H1 (cell line): ENCODE results near the gene TAS2R1. TPM values are rescaled to one million over a fixed set of nuclear protein-coding genes. Genes with fewer than 3 reads are reported as not detected.

Experiments
- CTCF ChIA-PET: fragments of 300-600 bp; sonication (Branson Sonifier 250); formaldehyde crosslinking; loops from one replicate; lab custom pipeline; 2021; ENCODE audit not compliant: partially characterized antibody; lab: Charles Lee
- POLR2A ChIA-PET: fragments of 300-600 bp; sonication (Branson Sonifier 250); formaldehyde crosslinking; loops from one replicate; lab custom pipeline; 2021; ENCODE audit warnings: inconsistent platforms; ENCODE audit not compliant: partially characterized antibody; lab: Charles Lee
- DNase-seq, 2 experiments: peaks; one replicate each; pipeline versions ENCODE4 v3.0.0 to v3.0.0-alpha.2; 2010 to 2022; ENCODE audit warnings: low spot score in 2 of 2, low read depth in 1 of 2, mixed read lengths in 1 of 2
- FAIRE-seq: peaks from 2 replicates; lab custom pipeline; 2011; peaks lifted over from hg19 to GRCh38; lab: Jason Lieb, UNC
- H2AFZ ChIP-seq: 2 replicates; pipeline ENCODE4 v1.8.1; 2012; ENCODE audit warnings: low read length, inconsistent platforms
- H2AK5ac ChIP-seq: 2 replicates; pipeline ENCODE4 v1.6.1; 2013; ENCODE audit warnings: low read depth, low read length
- H2BK120ac ChIP-seq: replicated peaks from 2 replicates; pipeline ENCODE3; 2013; ENCODE audit warnings: low read depth, low read length, inconsistent platforms
- H2BK12ac ChIP-seq: 2 replicates; pipeline ENCODE4 v1.6.1; 2013; ENCODE audit warnings: low read depth, low read length
- H2BK15ac ChIP-seq: 2 replicates; pipeline ENCODE4 v1.6.1; 2013; ENCODE audit warnings: low read length
- H2BK20ac ChIP-seq: 2 replicates; pipeline ENCODE4 v1.6.1; 2013; ENCODE audit warnings: low read length
- H2BK5ac ChIP-seq: 2 replicates; pipeline ENCODE4 v1.6.1; 2013; ENCODE audit warnings: low read depth, low read length
- H3K14ac ChIP-seq: 2 replicates; pipeline ENCODE4 v1.6.1; 2013; ENCODE audit warnings: inconsistent platforms; ENCODE audit not compliant: insufficient read length
- H3K18ac ChIP-seq: 2 replicates; pipeline ENCODE4 v1.6.1; 2013; ENCODE audit warnings: low read length; ENCODE audit errors: extremely low read depth
- H3K23ac ChIP-seq: 2 replicates; pipeline ENCODE4 v1.6.1; 2013; ENCODE audit warnings: inconsistent platforms; ENCODE audit not compliant: insufficient read length
- H3K23me2 ChIP-seq: 2 replicates; pipeline ENCODE4 v1.6.1; 2013; ENCODE audit warnings: low read depth, low read length
- H3K27ac ChIP-seq: 2 replicates; pipeline ENCODE4 v1.6.1; 2011; ENCODE audit warnings: low read depth, low read length, inconsistent platforms
- H3K27me3 ChIP-seq, 4 experiments: replicated peaks in 1 of 4; 1 replicate in 1 of 4; 2 replicates in 3 of 4; pipeline versions ENCODE4 v1.6.1 to v1.8.1; 2011 to 2013; ENCODE audit warnings: low read length in 3 of 4, mild to moderate bottlenecking in 3 of 4, inconsistent platforms in 2 of 4, mixed read lengths in 2 of 4, moderate library complexity in 1 of 4; ENCODE audit not compliant: control insufficient read depth in 3 of 4, insufficient read depth in 3 of 4; ENCODE audit errors: extremely low read depth in 1 of 4
- H3K36me3 ChIP-seq, 4 experiments: 2 replicates each; pipeline versions ENCODE4 v1.6.1 to v1.8.1; 2011 to 2013; ENCODE audit warnings: mild to moderate bottlenecking in 4 of 4, low read length in 3 of 4, moderate library complexity in 2 of 4, control low read depth in 1 of 4, inconsistent platforms in 1 of 4; ENCODE audit not compliant: insufficient read depth in 4 of 4, control insufficient read depth in 2 of 4
- H3K4ac ChIP-seq: replicated peaks from 2 replicates; pipeline ENCODE3; 2013; ENCODE audit warnings: low read length, low read depth, mixed read lengths, inconsistent platforms; ENCODE audit not compliant: insufficient read length
- H3K4me1 ChIP-seq, 4 experiments: replicated peaks in 1 of 4; 1 replicate in 1 of 4; 2 replicates in 3 of 4; pipeline versions ENCODE4 v1.6.1 to v1.8.1; 2011 to 2013; ENCODE audit warnings: low read length in 3 of 4, inconsistent platforms in 2 of 4, mixed read lengths in 1 of 4; ENCODE audit not compliant: insufficient read depth in 4 of 4, control insufficient read depth in 3 of 4
- H3K4me2 ChIP-seq, 2 experiments: 2 replicates each; pipeline versions ENCODE4 v1.6.1 to v1.8.1; 2011 to 2013; ENCODE audit warnings: low read depth in 2 of 2, low read length in 2 of 2, control low read depth in 1 of 2, inconsistent platforms in 1 of 2, mild to moderate bottlenecking in 1 of 2; ENCODE audit not compliant: insufficient read depth in 1 of 2
- H3K4me3 ChIP-seq, 4 experiments: fragments of 200-600, 300-600 bp in 1 of 4; sonication (generic), shearing (Covaris generic), sonication (Bioruptor Twin) in 1 of 4; 2 replicates each; pipeline versions ENCODE4 v1.5.1 to v1.8.1; 2011 to 2016; ENCODE audit warnings: low read length in 4 of 4, low read depth in 3 of 4, control low read depth in 2 of 4, inconsistent platforms in 2 of 4, mild to moderate bottlenecking in 2 of 4, mixed read lengths in 1 of 4, moderate library complexity in 1 of 4; ENCODE audit not compliant: insufficient read depth in 2 of 4; ENCODE audit errors: extremely low read depth in 1 of 4
- H3K56ac ChIP-seq: replicated peaks from 2 replicates; pipeline ENCODE3; 2013; ENCODE audit warnings: low read depth, mild to moderate bottlenecking, mixed read lengths, low read length, inconsistent platforms; ENCODE audit not compliant: insufficient read length
- H3K79me1 ChIP-seq: 2 replicates; pipeline ENCODE4 v1.6.1; 2013; ENCODE audit warnings: low read depth, low read length, control low read depth
- H3K79me2 ChIP-seq, 2 experiments: 2 replicates each; pipeline versions ENCODE4 v1.6.1 to v1.8.1; 2012 to 2013; ENCODE audit warnings: low read length in 2 of 2, mild to moderate bottlenecking in 2 of 2, inconsistent platforms in 1 of 2; ENCODE audit not compliant: insufficient read depth in 2 of 2, control insufficient read depth in 1 of 2
- H3K9ac ChIP-seq, 4 experiments: replicated peaks in 1 of 4; 1 replicate in 1 of 4; 2 replicates in 3 of 4; pipeline versions ENCODE4 v1.6.1 to v1.8.1; 2011 to 2013; ENCODE audit warnings: low read depth in 3 of 4, low read length in 3 of 4, control low read depth in 2 of 4, mild to moderate bottlenecking in 2 of 4, moderate library complexity in 2 of 4, inconsistent platforms in 1 of 4; ENCODE audit errors: extremely low read depth in 1 of 4
- H3K9me3 ChIP-seq, 2 experiments: 2 replicates each; pipeline versions ENCODE4 v1.6.1 to v1.8.1; 2012 to 2013; ENCODE audit warnings: mild to moderate bottlenecking in 2 of 2, moderate library complexity in 2 of 2, control low read depth in 1 of 2, inconsistent platforms in 1 of 2, low read depth in 1 of 2, low read length in 1 of 2, mixed read lengths in 1 of 2; ENCODE audit not compliant: insufficient read depth in 2 of 2
- H4K20me1 ChIP-seq, 2 experiments: replicated peaks in 1 of 2; 2 replicates each; pipeline versions ENCODE3 to v1.8.1; 2011 to 2013; ENCODE audit warnings: inconsistent platforms in 2 of 2, low read length in 2 of 2, mild to moderate bottlenecking in 1 of 2; ENCODE audit not compliant: insufficient read depth in 2 of 2, control insufficient read depth in 1 of 2
- H4K5ac ChIP-seq: 2 replicates; pipeline ENCODE4 v1.6.1; 2013; ENCODE audit warnings: low read length, low read depth, mixed read lengths, inconsistent platforms; ENCODE audit not compliant: insufficient read length
- H4K8ac ChIP-seq: 2 replicates; pipeline ENCODE4 v1.8.0; 2013; ENCODE audit warnings: mild to moderate bottlenecking, moderate library complexity, low read length, inconsistent platforms; ENCODE audit not compliant: insufficient read depth; ENCODE audit errors: extremely low read depth
- H4K91ac ChIP-seq: replicated peaks from 2 replicates; pipeline ENCODE3; 2013; ENCODE audit warnings: low read length, mixed read lengths, inconsistent platforms; ENCODE audit not compliant: insufficient read length
- ZNF274 ChIP-seq: IDR thresholded peaks from 2 replicates; pipeline ENCODE4 v1.7.0; 2012; ENCODE audit warnings: low read length, borderline replicate concordance; ENCODE audit errors: extremely low read depth
- WGBS, 2 experiments: shearing (Covaris generic) in 1 of 2; methylation state at CpG; one replicate each; pipeline versions ENCODE4 v1.1.6 to v1.1.7; 2013 to 2015; ENCODE audit warnings: low lambda C conversion rate in 2 of 2, mixed read lengths in 2 of 2, inconsistent platforms in 1 of 2, low coverage in 1 of 2, missing lambda C conversion rate in 1 of 2; ENCODE audit not compliant: insufficient replicate concordance in 2 of 2, insufficient coverage in 1 of 2, insufficient read length in 1 of 2; ENCODE audit errors: extremely low coverage in 1 of 2, missing lambda C conversion rate in 1 of 2; 5-methylcytosine and 5-hydroxymethylcytosine counted together
- polyA plus RNA-seq, 7 experiments: library from polyadenylated mRNA; depleted of rRNA in 3 of 7; stranded (reverse) in 5 of 7; unstranded in 2 of 7; fragments of >200 nt in 5 of 7; fragments of 200-250 nt in 2 of 7; gene quantifications; 1 replicate in 5 of 7; 2 replicates in 1 of 7; 4 replicates in 1 of 7; pipeline versions ENCODE4 v1.2.1 to v1.2.3, GENCODE V29; 2011 to 2013; ENCODE audit warnings: missing spikeins in 2 of 7, mixed read lengths in 2 of 7
- total RNA-seq: library from RNA; stranded (reverse); fragmentation: NEBNext Ultra II Directional; extraction: Animal tissue kit (Norgen Biotek cat#: 25700); gene quantifications from 2 replicates; pipeline ENCODE4 v1.2.1, GENCODE V29; 2021

TAS2R1 gene
- total and polyA plus RNA-seq, 2 of the 8 experiments (the other 6 are each of a cell fraction or from before 2014, with no cell fraction given) = not detected

GRCh38 chr5:9605041-9605838 lies 24.9 kb downstream of the TAS2R1 start:
- Histone ChIP-seq H3K4me3 (no peak overlapping the region), H2BK12ac (no peak overlapping the region), H2BK15ac (no peak overlapping the region), H3K9me3 (no peaks in the 10 kb centered on the region), H2BK5ac (no peak overlapping the region), H3K23ac (no peak overlapping the region), H3K4me2 (no peak overlapping the region), H3K27ac (no peak overlapping the region), H3K18ac (no peak overlapping the region), H4K5ac (no peak overlapping the region), H2BK120ac (no peak overlapping the region), H3K27me3 (no peaks in the 10 kb centered on the region), H3K36me3 (no peaks in the 10 kb centered on the region), H4K20me1 (no peaks in the 10 kb centered on the region), H2AK5ac (no peak overlapping the region), H3K23me2 (no peaks in the 10 kb centered on the region; the same call in 1 of the 2 replicates), H3K79me1 (no peaks in the 10 kb centered on the region), H4K8ac (no peak overlapping the region), H4K91ac (no peak overlapping the region), H2BK20ac (no peak overlapping the region), H3K4me1 (no peaks in the 10 kb centered on the region), H3K4ac (no peak overlapping the region), H3K79me2 (no peaks in the 10 kb centered on the region), H2AFZ (no peak overlapping the region), H3K56ac (no peak overlapping the region), H3K9ac (no peak overlapping the region), H3K14ac (no peak overlapping the region)
- CTCF ChIA-PET = interaction anchor here (1.2 to 1.9 kb wide), 3 partner anchors 18 to 425 kb away, joined by 3 to 4 read pairs (median 4); no protein-coding TSS in a partner anchor
- DNase-seq (no peak), FAIRE-seq (no peak)
- TF ChIP-seq ZNF274 = no peak
- 88% methylated on average over 6 of the region's 6 CpGs; no CpG with 5 or more reads in 1 of the 2 experiments for WGBS, 2 experiments
- POLR2A ChIA-PET = no interaction called here
